Progenitor cell of endocrine pancreas (in vitro differentiated cells): ENCODE results near the gene NR0B1. TPM values are rescaled to one million over a fixed set of nuclear protein-coding genes. Genes with fewer than 3 reads are reported as not detected.

Experiments used
- DNase-seq: peaks from one replicate; pipeline ENCODE4 v3.0.0; 2021; ENCODE audit warnings: low spot score; ENCODE audit not compliant: unreplicated experiment
- H3K27ac Mint-ChIP-seq: 2 replicates; pipeline ENCODE4 v1.8.0; 2021; ENCODE audit warnings: mild to moderate bottlenecking, moderate library complexity, mixed read lengths
- H3K27me3 Mint-ChIP-seq: 2 replicates; pipeline ENCODE4 v1.8.0; 2021; ENCODE audit warnings: mixed read lengths
- H3K36me3 Mint-ChIP-seq: 2 replicates; pipeline ENCODE4 v1.8.0; 2022; ENCODE audit warnings: mixed read lengths; ENCODE audit not compliant: insufficient read depth
- H3K4me1 Mint-ChIP-seq: 2 replicates; pipeline ENCODE4 v1.8.0; 2021; ENCODE audit warnings: low read depth, mixed read lengths
- H3K4me3 Mint-ChIP-seq: 2 replicates; pipeline ENCODE4 v1.8.0; 2021; ENCODE audit warnings: low read depth, mild to moderate bottlenecking, moderate library complexity, mixed read lengths
- H3K9me3 Mint-ChIP-seq: 2 replicates; pipeline ENCODE4 v1.8.0; 2021; ENCODE audit warnings: low read depth, mixed read lengths
- CTCF ChIP-seq: fragments of 200-600 bp; sonication (generic); IDR thresholded peaks from one replicate; pipeline ENCODE4 v1.5.0; 2021; ENCODE audit warnings: antibody characterized with exemption, mild to moderate bottlenecking; ENCODE audit not compliant: unreplicated experiment
- total RNA-seq: library from RNA; stranded (reverse); gene quantifications from 2 replicates; pipeline ENCODE4 v1.2.1, GENCODE V29; 2021

Gene NR0B1
- total RNA-seq, 1 donor from 2014 or later: 0.86 TPM

- peak; percentile 53 for TF ChIP-seq CTCF
- no peak for DNase-seq
- Mint-ChIP-seq H3K4me1 (peaks cover 8% of the 10 kb centered on the region), H3K9me3 (no peaks in the 10 kb centered on the region), H3K27me3 (no peaks in the 10 kb centered on the region), H3K4me3 (no peak overlapping the region), H3K36me3 (no peaks in the 10 kb centered on the region), H3K27ac (no peak overlapping the region)
Observed at GRCh38 chrX:30275498-30275897, 33.7 kb downstream of the NR0B1 start.

DNA sequence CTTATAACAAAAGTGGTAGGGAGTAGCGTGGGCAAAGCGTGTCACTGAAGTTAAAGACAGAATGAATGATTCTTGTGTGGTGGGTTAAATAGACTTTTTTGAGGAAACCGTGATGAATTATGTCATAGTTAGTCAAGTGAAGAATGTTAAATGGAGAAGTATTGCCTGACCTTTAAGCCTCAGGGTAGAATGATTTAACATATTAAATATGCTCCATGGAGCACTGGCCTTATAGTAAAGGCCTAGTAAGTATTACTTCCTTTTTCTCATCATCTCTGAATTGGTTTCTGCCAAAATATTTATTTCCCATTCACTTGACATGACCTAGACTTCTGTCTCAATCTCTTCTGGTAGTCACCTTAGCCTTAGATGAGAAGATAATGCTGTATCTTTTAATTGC is 38.6 kb downstream of the NR0B1 start:
- Mint-ChIP-seq H3K9me3 (peaks cover 10% of the 10 kb centered on the region), H3K4me1 (peaks cover 1% of the 10 kb centered on the region), H3K27ac (no peak overlapping the region), H3K4me3 (no peak overlapping the region), H3K36me3 (no peaks in the 10 kb centered on the region), H3K27me3 (no peaks in the 10 kb centered on the region)
- TF ChIP-seq CTCF: no peak
- no peak for DNase-seq

- H3K36me3 Mint-ChIP-seq: no peaks in the 10 kb centered on the region
- TF ChIP-seq CTCF: no peak
- H3K4me3 Mint-ChIP-seq: no peak overlapping the region
- no peak for DNase-seq
- no peaks in the 10 kb centered on the region for H3K9me3 Mint-ChIP-seq
- H3K4me1 Mint-ChIP-seq: peaks cover 4% of the 10 kb centered on the region
- H3K27me3 Mint-ChIP-seq: no peaks in the 10 kb centered on the region
- no peak overlapping the region for H3K27ac Mint-ChIP-seq
Observed at GRCh38 chrX:30262763-30263162, 46.4 kb downstream of the NR0B1 start.

DNA sequence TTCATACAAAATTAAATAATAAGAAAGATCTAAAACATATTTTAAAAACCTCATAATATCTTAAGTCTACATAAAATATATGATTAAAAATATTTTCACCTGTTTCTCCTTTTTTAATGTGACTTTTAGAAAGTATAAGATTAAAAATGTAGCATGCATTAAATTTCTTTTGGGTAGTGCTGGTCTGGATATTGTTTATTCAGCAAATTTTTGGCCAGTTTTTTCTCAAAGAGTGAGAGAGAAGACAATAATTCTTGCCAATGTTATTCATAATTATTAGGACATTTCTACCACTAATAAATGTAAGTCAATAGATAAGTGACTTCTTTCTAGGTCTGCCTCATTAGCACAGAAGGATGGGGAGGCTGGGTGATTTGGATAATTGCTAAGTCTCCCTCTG is 48.2 kb downstream of the NR0B1 start:
- no peaks in the 10 kb centered on the region for H3K27me3 Mint-ChIP-seq
- H3K36me3 Mint-ChIP-seq: no peaks in the 10 kb centered on the region
- H3K4me1 Mint-ChIP-seq: peaks cover 4% of the 10 kb centered on the region
- no peak overlapping the region for H3K4me3 Mint-ChIP-seq
- H3K9me3 Mint-ChIP-seq: peaks cover 10% of the 10 kb centered on the region
- H3K27ac Mint-ChIP-seq: no peak overlapping the region
- TF ChIP-seq CTCF: no peak
- DNase-seq: no peak

DNA sequence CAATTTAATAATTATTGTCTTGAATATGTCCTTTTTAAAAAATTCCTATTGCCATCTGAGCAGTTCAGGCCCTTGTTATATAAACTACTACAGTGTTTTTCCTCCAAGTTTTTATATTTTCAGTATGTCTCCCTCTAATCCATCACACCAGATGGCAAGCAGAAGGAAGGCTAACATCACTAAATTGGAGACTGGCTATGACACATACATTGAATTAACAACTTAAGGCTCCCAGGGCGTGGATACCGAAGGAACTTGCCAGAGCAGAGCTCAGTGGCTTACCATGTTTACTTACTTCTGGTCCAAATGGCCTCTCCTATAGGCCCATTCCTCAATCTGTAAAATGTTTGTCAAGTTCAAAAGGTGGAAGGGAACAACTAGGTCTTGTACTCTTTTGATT is 49.3 kb downstream of the NR0B1 start:
- no peak for DNase-seq
- Mint-ChIP-seq H3K9me3 (peaks cover 17% of the 10 kb centered on the region), H3K4me3 (no peak overlapping the region), H3K27ac (no peak overlapping the region), H3K27me3 (no peaks in the 10 kb centered on the region), H3K36me3 (no peaks in the 10 kb centered on the region), H3K4me1 (peaks cover 2% of the 10 kb centered on the region)
- no peak for TF ChIP-seq CTCF

Other genes with a start within 250 kb of the NR0B1 start
- gene MAGEB2, start 93.8 kb downstream of the NR0B1 start, total RNA-seq: not detected in 2 replicates
- 0.26 and 0.51 TPM in 2 replicates for gene MAGEB3, start 78.7 kb downstream of the NR0B1 start, total RNA-seq
- gene MAGEB4, start 67.4 kb downstream of the NR0B1 start, total RNA-seq: not detected in 2 replicates
- not detected in 2 replicates for gene MAGEB1, start 62.2 kb downstream of the NR0B1 start, total RNA-seq